Measurements from ENCODE around the gene GABRA4. TPM values are rescaled to one million over a fixed set of nuclear protein-coding genes. Genes with fewer than 3 reads are reported as not detected.

The GABRA4 gene
- total and polyA plus RNA-seq, 2 experiments from 2014 or later: 1.5 to 1.9 TPM

DNA sequence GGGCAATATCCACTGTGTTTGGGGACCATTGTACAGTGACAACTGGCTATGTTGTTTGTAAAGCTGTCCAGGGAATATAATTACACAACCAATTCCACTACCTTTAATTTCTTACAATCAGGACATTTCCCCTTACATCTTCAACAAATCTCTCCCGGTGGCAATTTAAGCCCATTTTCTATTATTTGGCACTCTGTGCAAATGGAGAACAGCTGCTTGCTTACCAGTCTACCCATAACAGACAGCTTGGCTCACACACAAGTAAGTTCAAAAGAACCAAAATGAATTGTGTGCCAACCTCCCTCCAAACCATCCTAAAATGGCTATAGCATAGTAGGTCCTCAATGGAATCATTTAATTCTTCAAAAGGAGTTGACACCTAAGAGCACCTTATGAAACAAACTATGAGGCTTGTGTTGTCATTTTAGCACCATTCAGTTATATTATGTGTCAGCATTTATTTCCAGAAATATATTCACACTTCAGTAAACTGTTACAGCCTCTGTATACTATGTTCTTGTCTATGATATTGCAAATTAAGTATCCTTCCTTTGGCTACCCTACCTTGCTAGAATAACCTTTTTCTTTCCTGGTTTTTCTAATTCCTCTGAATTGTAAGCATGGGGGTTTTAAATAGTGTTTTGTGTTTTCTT, 18.4 kb downstream of the GABRA4 start (continued):
- TF ChIP-seq, protein P1, sequence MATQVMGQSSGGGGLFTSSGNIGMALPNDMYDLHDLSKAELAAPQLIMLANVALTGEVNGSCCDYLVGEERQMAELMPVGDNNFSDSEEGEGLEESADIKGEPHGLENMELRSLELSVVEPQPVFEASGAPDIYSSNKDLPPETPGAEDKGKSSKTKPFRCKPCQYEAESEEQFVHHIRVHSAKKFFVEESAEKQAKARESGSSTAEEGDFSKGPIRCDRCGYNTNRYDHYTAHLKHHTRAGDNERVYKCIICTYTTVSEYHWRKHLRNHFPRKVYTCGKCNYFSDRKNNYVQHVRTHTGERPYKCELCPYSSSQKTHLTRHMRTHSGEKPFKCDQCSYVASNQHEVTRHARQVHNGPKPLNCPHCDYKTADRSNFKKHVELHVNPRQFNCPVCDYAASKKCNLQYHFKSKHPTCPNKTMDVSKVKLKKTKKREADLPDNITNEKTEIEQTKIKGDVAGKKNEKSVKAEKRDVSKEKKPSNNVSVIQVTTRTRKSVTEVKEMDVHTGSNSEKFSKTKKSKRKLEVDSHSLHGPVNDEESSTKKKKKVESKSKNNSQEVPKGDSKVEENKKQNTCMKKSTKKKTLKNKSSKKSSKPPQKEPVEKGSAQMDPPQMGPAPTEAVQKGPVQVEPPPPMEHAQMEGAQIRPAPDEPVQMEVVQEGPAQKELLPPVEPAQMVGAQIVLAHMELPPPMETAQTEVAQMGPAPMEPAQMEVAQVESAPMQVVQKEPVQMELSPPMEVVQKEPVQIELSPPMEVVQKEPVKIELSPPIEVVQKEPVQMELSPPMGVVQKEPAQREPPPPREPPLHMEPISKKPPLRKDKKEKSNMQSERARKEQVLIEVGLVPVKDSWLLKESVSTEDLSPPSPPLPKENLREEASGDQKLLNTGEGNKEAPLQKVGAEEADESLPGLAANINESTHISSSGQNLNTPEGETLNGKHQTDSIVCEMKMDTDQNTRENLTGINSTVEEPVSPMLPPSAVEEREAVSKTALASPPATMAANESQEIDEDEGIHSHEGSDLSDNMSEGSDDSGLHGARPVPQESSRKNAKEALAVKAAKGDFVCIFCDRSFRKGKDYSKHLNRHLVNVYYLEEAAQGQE (IDR thresholded peaks at IDR 0.05; ENCODE audit: unreplicated experiment): no peak

- DNase-seq (ENCODE audit: low spot score) (no peak), ATAC-seq (no peak)
- H3K27ac Mint-ChIP-seq: no peak overlapping the region
- no peak for TF ChIP-seq CREB1 (CRISPR knock-in tag; IDR thresholded peaks at IDR 0.05; ENCODE audit: low read depth)
- no peak for TF ChIP-seq JUNB (IDR thresholded peaks at IDR 0.05; ENCODE audit: unreplicated experiment)
- TF ChIP-seq, protein P2, sequence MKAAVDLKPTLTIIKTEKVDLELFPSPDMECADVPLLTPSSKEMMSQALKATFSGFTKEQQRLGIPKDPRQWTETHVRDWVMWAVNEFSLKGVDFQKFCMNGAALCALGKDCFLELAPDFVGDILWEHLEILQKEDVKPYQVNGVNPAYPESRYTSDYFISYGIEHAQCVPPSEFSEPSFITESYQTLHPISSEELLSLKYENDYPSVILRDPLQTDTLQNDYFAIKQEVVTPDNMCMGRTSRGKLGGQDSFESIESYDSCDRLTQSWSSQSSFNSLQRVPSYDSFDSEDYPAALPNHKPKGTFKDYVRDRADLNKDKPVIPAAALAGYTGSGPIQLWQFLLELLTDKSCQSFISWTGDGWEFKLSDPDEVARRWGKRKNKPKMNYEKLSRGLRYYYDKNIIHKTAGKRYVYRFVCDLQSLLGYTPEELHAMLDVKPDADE (IDR thresholded peaks at IDR 0.05): no peak
- TF ChIP-seq, protein P3, sequence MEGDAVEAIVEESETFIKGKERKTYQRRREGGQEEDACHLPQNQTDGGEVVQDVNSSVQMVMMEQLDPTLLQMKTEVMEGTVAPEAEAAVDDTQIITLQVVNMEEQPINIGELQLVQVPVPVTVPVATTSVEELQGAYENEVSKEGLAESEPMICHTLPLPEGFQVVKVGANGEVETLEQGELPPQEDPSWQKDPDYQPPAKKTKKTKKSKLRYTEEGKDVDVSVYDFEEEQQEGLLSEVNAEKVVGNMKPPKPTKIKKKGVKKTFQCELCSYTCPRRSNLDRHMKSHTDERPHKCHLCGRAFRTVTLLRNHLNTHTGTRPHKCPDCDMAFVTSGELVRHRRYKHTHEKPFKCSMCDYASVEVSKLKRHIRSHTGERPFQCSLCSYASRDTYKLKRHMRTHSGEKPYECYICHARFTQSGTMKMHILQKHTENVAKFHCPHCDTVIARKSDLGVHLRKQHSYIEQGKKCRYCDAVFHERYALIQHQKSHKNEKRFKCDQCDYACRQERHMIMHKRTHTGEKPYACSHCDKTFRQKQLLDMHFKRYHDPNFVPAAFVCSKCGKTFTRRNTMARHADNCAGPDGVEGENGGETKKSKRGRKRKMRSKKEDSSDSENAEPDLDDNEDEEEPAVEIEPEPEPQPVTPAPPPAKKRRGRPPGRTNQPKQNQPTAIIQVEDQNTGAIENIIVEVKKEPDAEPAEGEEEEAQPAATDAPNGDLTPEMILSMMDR (conservative IDR thresholded peaks at IDR 0.05; ENCODE audit: low read depth in 2 of 2): no peak
- no peak for TF ChIP-seq EZH2 (IDR thresholded peaks at IDR 0.05; ENCODE audit: low read depth, unreplicated experiment)
- no peak for TF ChIP-seq ZNF331 (CRISPR knock-in tag; IDR thresholded peaks at IDR 0.05; ENCODE audit: low read depth)
- TF ChIP-seq POLR2AphosphoS5 (IDR thresholded peaks at IDR 0.05; ENCODE audit: low read depth): no peak
- no peak for TF ChIP-seq NANOG (IDR thresholded peaks at IDR 0.05; ENCODE audit: borderline replicate concordance)
- TF ChIP-seq STAT1 (IDR thresholded peaks at IDR 0.05; ENCODE audit: unreplicated experiment): no peak
- TF ChIP-seq, protein P1 (IDR thresholded peaks at IDR 0.05; ENCODE audit: unreplicated experiment): no peak
- no peak for TF ChIP-seq ZNF114 (CRISPR knock-in tag; IDR thresholded peaks at IDR 0.05)
Observed at GRCh38 chr4:46968847-46969246, 24.5 kb downstream of the GABRA4 start.

More at GRCh38 chr4:46968847-46969246, 24.5 kb downstream of the GABRA4 start:
- H3K9me2 ChIP-seq (ENCODE audit: insufficient read depth): no peaks in the 10 kb centered on the region
- peaks cover 4% of the 10 kb centered on the region for H3K27me3 Mint-ChIP-seq (ENCODE audit: insufficient read depth, low read depth, poor library complexity)
- H3K4me2 ChIP-seq: no peak overlapping the region
- no peaks in the 10 kb centered on the region for H3K36me3 ChIP-seq (ENCODE audit: insufficient read depth)
- no peaks in the 10 kb centered on the region for H3K79me2 ChIP-seq (replicated peaks; ENCODE audit: insufficient read depth)
- no peaks in the 10 kb centered on the region for H3K4me1 ChIP-seq (ENCODE audit: insufficient read depth)
- no peak overlapping the region for H2AFZ ChIP-seq
- no peaks in the 10 kb centered on the region for H3K9me3 Mint-ChIP-seq
- no peak overlapping the region for H3K27ac ChIP-seq (ENCODE audit: low read depth)
- peaks cover 3% of the 10 kb centered on the region; the same call in 2 of the 3 replicates for H3K4me1 Mint-ChIP-seq
- no peak overlapping the region for H3K4me3 Mint-ChIP-seq
- no peaks in the 10 kb centered on the region for H4K20me1 ChIP-seq (replicated peaks; ENCODE audit: insufficient read depth)
- H3K36me3 Mint-ChIP-seq (ENCODE audit: low read depth): no peaks in the 10 kb centered on the region
- H3K27me3 ChIP-seq (ENCODE audit: insufficient read depth): no peaks in the 10 kb centered on the region
- H3K4me3 ChIP-seq: no peak overlapping the region
- H3F3A ChIP-seq (replicated peaks; ENCODE audit: low read depth): no peaks in the 10 kb centered on the region
